PFSK-1 (cell line): ENCODE data around the gene MAPK8.

Source experiments
- FOXP2 ChIP-seq: optimal IDR thresholded peaks from 2 replicates; pipeline ENCODE3; 2011; ENCODE audit warnings: borderline replicate concordance, control low read depth, inconsistent platforms; ENCODE audit not compliant: insufficient read depth; ENCODE audit errors: extremely low read length, extremely low read depth
- POLR2AphosphoS5 ChIP-seq: IDR thresholded peaks from 2 replicates; pipeline ENCODE4 v1.6.1; 2012; ENCODE audit warnings: low read depth, mild to moderate bottlenecking, control low read depth, low read length, moderate library complexity
- REST ChIP-seq, 2 experiments: IDR thresholded peaks; 2 replicates each; pipeline versions ENCODE4 v1.6.1 to v1.8.0; 2011 to 2012; ENCODE audit warnings: low read depth in 2 of 2, low read length in 2 of 2, control low read depth in 1 of 2, inconsistent platforms in 1 of 2, mild to moderate bottlenecking in 1 of 2, moderate library complexity in 1 of 2; ENCODE audit not compliant: insufficient read depth in 1 of 2
- SIN3A ChIP-seq: IDR thresholded peaks from 2 replicates; pipeline ENCODE4 v1.6.1; 2012; ENCODE audit warnings: mild to moderate bottlenecking, low read length, moderate library complexity, borderline replicate concordance; ENCODE audit not compliant: insufficient read depth
- TAF1 ChIP-seq: IDR thresholded peaks from 2 replicates; pipeline ENCODE4 v1.6.1; 2012; ENCODE audit warnings: low read length, control low read depth, borderline replicate concordance; ENCODE audit not compliant: insufficient read depth

Gene MAPK8

GRCh38 chr10:48296576-48297098 lies 9.8 kb upstream of the MAPK8 start:
- TF ChIP-seq FOXP2 = no peak
- TF ChIP-seq SIN3A = no peak
- TF ChIP-seq TAF1 = no peak

GRCh38 chr10:48299066-48299465 lies 7.4 kb upstream of the MAPK8 start:
- TF ChIP-seq FOXP2 (no peak), SIN3A (no peak), TAF1 (no peak), REST (IDR thresholded peaks at IDR 0.05; ENCODE audit: insufficient read depth in 1 of 2, low read depth in 2 of 2, low read length in 2 of 2) (no peak), POLR2AphosphoS5 (no peak)

DNA sequence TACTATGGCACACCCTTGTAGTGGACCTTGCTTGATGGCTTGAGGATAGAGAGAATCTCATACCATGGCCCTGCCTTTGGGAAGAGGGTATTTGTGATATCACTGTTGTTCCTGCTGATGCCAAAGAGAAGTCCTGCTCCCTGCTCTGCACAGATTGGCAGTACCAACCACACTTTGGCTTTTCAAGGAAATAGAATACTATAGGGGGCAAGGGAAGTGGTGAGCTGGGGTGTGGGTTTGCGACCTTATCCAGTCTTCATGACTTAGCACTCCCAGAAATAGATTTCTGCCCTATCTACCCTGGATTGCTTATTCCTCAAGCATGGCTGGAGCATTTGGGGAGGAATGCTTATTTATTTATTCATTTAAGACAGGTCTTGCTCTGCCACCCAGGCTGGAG lies 6.8 kb upstream of the MAPK8 start:
- no peak for TF ChIP-seq POLR2AphosphoS5
- no peak for TF ChIP-seq REST (IDR thresholded peaks at IDR 0.05; ENCODE audit: insufficient read depth in 1 of 2, low read depth in 2 of 2, low read length in 2 of 2)
- TF ChIP-seq TAF1 = no peak
- no peak for TF ChIP-seq SIN3A
- no peak for TF ChIP-seq FOXP2

- TF ChIP-seq SIN3A (no peak), FOXP2 (no peak), TAF1 (no peak), REST (IDR thresholded peaks at IDR 0.05; ENCODE audit: insufficient read depth in 1 of 2, low read depth in 2 of 2, low read length in 2 of 2) (no peak), POLR2AphosphoS5 (no peak)
Observed at GRCh38 chr10:48300556-48300955, 5.9 kb upstream of the MAPK8 start.

GRCh38 chr10:48302515-48303476 lies 3.7 kb upstream of the MAPK8 start:
- TF ChIP-seq POLR2AphosphoS5 (no peak), SIN3A (no peak), REST (IDR thresholded peaks at IDR 0.05; ENCODE audit: insufficient read depth in 1 of 2, low read depth in 2 of 2, low read length in 2 of 2) (no peak), FOXP2 (no peak), TAF1 (no peak)
